Measurements from ENCODE around the gene BUD13. TPM values are rescaled to one million over a fixed set of nuclear protein-coding genes. Genes with fewer than 3 reads are reported as not detected.

BUD13 gene
- total RNA-seq, 1 experiment from 2014 or later, result 22.9 TPM

- ATAC-seq (no peak), DNase-seq (ENCODE audit: low read depth, low spot score) (no peak)
- no peak for TF ChIP-seq SP1 (IDR thresholded peaks at IDR 0.05; ENCODE audit: low read depth)
- no peak for TF ChIP-seq POLR2AphosphoS5 (IDR thresholded peaks at IDR 0.05; ENCODE audit: low read depth, low read length)
- no peak for TF ChIP-seq SRF (IDR thresholded peaks at IDR 0.05; ENCODE audit: low read depth)
- TF ChIP-seq REST (IDR thresholded peaks at IDR 0.05; ENCODE audit: low read depth), result no peak
- TF ChIP-seq MAX (IDR thresholded peaks at IDR 0.05), result no peak
- TF ChIP-seq SIN3A (IDR thresholded peaks at IDR 0.05; ENCODE audit: low read depth), result no peak
- TF ChIP-seq ZFX (IDR thresholded peaks at IDR 0.05), result no peak
- TF ChIP-seq ZNF274 (IDR thresholded peaks at IDR 0.05; ENCODE audit: low read depth, low read length), result no peak
- TF ChIP-seq CEBPB (IDR thresholded peaks at IDR 0.05; ENCODE audit: low read depth), result no peak
- TF ChIP-seq RAD21 (IDR thresholded peaks at IDR 0.05; ENCODE audit: low read depth), result no peak
- no peak for TF ChIP-seq ELF1 (IDR thresholded peaks at IDR 0.05; ENCODE audit: borderline replicate concordance, low read depth)
- no peak for TF ChIP-seq TCF7L2 (IDR thresholded peaks at IDR 0.05; ENCODE audit: borderline replicate concordance, extremely low read depth, insufficient read depth, insufficient read length)
- TF ChIP-seq YY1 (IDR thresholded peaks at IDR 0.05; ENCODE audit: extremely low read depth, insufficient replicate concordance, low read depth, low read length), result no peak
- Histone ChIP-seq H3K4me1 (ENCODE audit: control insufficient read depth in 1 of 2, insufficient read depth in 2 of 2, low read length in 2 of 2) (peaks cover 0 to 4% of the 10 kb centered on the region in 2 experiments; a peak in 1 of 4 replicates), H3K36me3 (ENCODE audit: control insufficient read depth in 1 of 2, insufficient read depth in 2 of 2, low read length in 2 of 2) (no peaks in the 10 kb centered on the region), H3K9me3 (ENCODE audit: control insufficient read depth in 1 of 2, insufficient read depth in 1 of 2, low read depth in 1 of 2, low read length in 2 of 2) (no peaks in the 10 kb centered on the region), H3K4me2 (ENCODE audit: low read length) (no peak overlapping the region), H2AFZ (ENCODE audit: low read depth, low read length, poor library complexity, severe bottlenecking) (no peak overlapping the region), H3K27me3 (ENCODE audit: insufficient read depth, low read length) (no peaks in the 10 kb centered on the region), H3K79me2 (ENCODE audit: insufficient read depth, low read length) (no peaks in the 10 kb centered on the region), H3K9ac (ENCODE audit: low read length) (no peak overlapping the region), H3K9me2 (ENCODE audit: insufficient read depth) (no peaks in the 10 kb centered on the region), H3K4me3 (replicated peaks in 1 of 2; ENCODE audit: low read depth in 1 of 2, low read length in 2 of 2) (no peak overlapping the region), H3K27ac (ENCODE audit: low read depth, low read length) (no peak overlapping the region), H4K20me1 (ENCODE audit: insufficient read depth) (no peaks in the 10 kb centered on the region)
- ChIA-PET POLR2A (no interaction called here), RAD21 (ENCODE audit: low non-redundant PET in 1 of 2, low total read pairs in 2 of 2, uncharacterized antibody in 2 of 2, unreplicated experiment in 2 of 2) (no interaction called here), CTCF (interaction anchor here (1.2 to 2.2 kb wide), 5 partner anchors 9 to 372 kb away, joined by 3 to 13 read pairs (median 4); partner anchors contain the start of genes APOA1 and APOA5)
- intact Hi-C loops (cut with micrococcal nuclease), result no loop called here
- no TSS peak for BruUV-seq (replicated peaks)
Observed at GRCh38 chr11:116733969-116734508, 38.7 kb downstream of the BUD13 start.

Measured in HCT116 (cell line).